HCT116 (cell line): ENCODE data around the gene ETNK1. TPM values are rescaled to one million over a fixed set of nuclear protein-coding genes. Genes with fewer than 3 reads are reported as not detected.

Experiments
- ATAC-seq: fragments of 200-7000 bp; cut with Tn5 transposase; 2 replicates; pipeline ENCODE4 v1.9.1; 2020; ENCODE audit warnings: mild to moderate bottlenecking, moderate library complexity
- Bru-seq: library from RNA; stranded (reverse); fragments of 400-500 nt; gene quantifications from one replicate; lab custom pipeline; 2021; lab: Mats Ljungman, UMichigan
- BruChase-seq, 2 experiments: library from RNA; stranded (reverse); fragments of 400-500 nt; gene quantifications; one replicate each; lab custom pipeline; 2021; lab: Mats Ljungman, UMichigan
- BruUV-seq: library from RNA; stranded (reverse); fragments of 400-500 nt; replicated peaks from 2 replicates; lab custom pipeline; 2021; lab: Mats Ljungman, UMichigan
- CTCF ChIA-PET: fragments of 300-600 bp; sonication (Branson Sonifier 250); formaldehyde crosslinking; loops from one replicate; lab custom pipeline; 2021; ENCODE audit warnings: antibody characterized with exemption; lab: Charles Lee
- POLR2A ChIA-PET: fragments of 300-600, 350-600 bp; sonication (Branson Sonifier 250); formaldehyde crosslinking; loops from one replicate; lab custom pipeline; 2021; ENCODE audit warnings: antibody characterized with exemption; lab: Charles Lee
- RAD21 ChIA-PET, 2 experiments: fragments of 300-600 bp; sonication (Branson Sonifier 250); formaldehyde crosslinking; loops; one replicate each; lab custom pipeline; 2023; ENCODE audit warnings: low total read pairs in 2 of 2; ENCODE audit not compliant: uncharacterized antibody in 2 of 2, unreplicated experiment in 2 of 2, low non-redundant PET in 1 of 2; lab: Charles Lee
- DNase-seq: peaks from one replicate; pipeline ENCODE4 v3.0.0-alpha.2; 2010; ENCODE audit warnings: low read depth, low spot score
- H2AFZ ChIP-seq: fragments of 200-600 bp; shearing (Covaris generic), sonication (generic); 2 replicates; pipeline ENCODE4 v1.6.1; 2017; ENCODE audit warnings: low read depth, mixed run types, mixed read lengths, antibody characterized with exemption, low read length; ENCODE audit not compliant: poor library complexity, severe bottlenecking
- H3K27ac ChIP-seq: 2 replicates; pipeline ENCODE4 v1.5.1; 2012; ENCODE audit warnings: low read depth, low read length
- H3K27me3 ChIP-seq: fragments of 200-600 bp; sonication (generic); 2 replicates; pipeline ENCODE4 v1.6.1; 2016; ENCODE audit warnings: mixed run types, low read length, mixed read lengths; ENCODE audit not compliant: insufficient read depth
- H3K36me3 ChIP-seq, 2 experiments: fragments of 200-500 bp in 1 of 2; fragments of 200-600 bp in 1 of 2; sonication (Bioruptor generic) in 1 of 2; sonication (generic) in 1 of 2; 2 replicates each; pipeline versions ENCODE4 v1.5.1 to v1.6.1; 2014 to 2016; ENCODE audit warnings: low read length in 2 of 2, inconsistent platforms in 1 of 2, mixed read lengths in 1 of 2, mixed run types in 1 of 2; ENCODE audit not compliant: insufficient read depth in 2 of 2, control insufficient read depth in 1 of 2
- H3K4me1 ChIP-seq, 2 experiments: fragments of 200-600 bp in 1 of 2; sonication (generic) in 1 of 2; 2 replicates each; pipeline versions ENCODE4 v1.5.1 to v1.6.1; 2012 to 2017; ENCODE audit warnings: low read length in 2 of 2, inconsistent platforms in 1 of 2, mild to moderate bottlenecking in 1 of 2, mixed read lengths in 1 of 2, mixed run types in 1 of 2, moderate library complexity in 1 of 2; ENCODE audit not compliant: insufficient read depth in 2 of 2, control insufficient read depth in 1 of 2
- H3K4me2 ChIP-seq: fragments of 200-600 bp; sonication (generic); 2 replicates; pipeline ENCODE4 v1.6.1; 2017; ENCODE audit warnings: mixed run types, low read length, mixed read lengths
- H3K4me3 ChIP-seq, 2 experiments: fragments of 200-600 bp in 1 of 2; sonication (generic) in 1 of 2; replicated peaks in 1 of 2; 2 replicates each; pipeline ENCODE4 v1.5.1; 2011 to 2016; ENCODE audit warnings: low read length in 2 of 2, control low read depth in 1 of 2, low read depth in 1 of 2, mild to moderate bottlenecking in 1 of 2, mixed read lengths in 1 of 2, mixed run types in 1 of 2
- H3K79me2 ChIP-seq: fragments of 200-600 bp; sonication (generic); 2 replicates; pipeline ENCODE4 v1.6.1; 2017; ENCODE audit warnings: mild to moderate bottlenecking, mixed run types, low read length, moderate library complexity, mixed read lengths; ENCODE audit not compliant: insufficient read depth
- H3K9ac ChIP-seq: fragments of 200-600 bp; sonication (generic); 2 replicates; pipeline ENCODE4 v1.6.1; 2016; ENCODE audit warnings: low read length, mixed read lengths
- H3K9me2 ChIP-seq: fragments of 200-600 bp; sonication (generic), shearing (Covaris generic); 2 replicates; pipeline ENCODE4 v1.6.1; 2017; ENCODE audit warnings: mixed run types, mild to moderate bottlenecking, moderate library complexity; ENCODE audit not compliant: insufficient read depth
- H3K9me3 ChIP-seq, 2 experiments: fragments of 200-500 bp in 1 of 2; fragments of 200-600 bp in 1 of 2; sonication (Bioruptor generic) in 1 of 2; sonication (generic) in 1 of 2; 2 replicates each; pipeline ENCODE4 v1.6.1; 2014 to 2017; ENCODE audit warnings: low read length in 2 of 2, mixed read lengths in 2 of 2, inconsistent platforms in 1 of 2, low read depth in 1 of 2, mild to moderate bottlenecking in 1 of 2, mixed run types in 1 of 2, moderate library complexity in 1 of 2; ENCODE audit not compliant: control insufficient read depth in 1 of 2, insufficient read depth in 1 of 2
- H4K20me1 ChIP-seq: fragments of 200-600 bp; sonication (generic), shearing (Covaris generic); 2 replicates; pipeline ENCODE4 v1.6.1; 2017; ENCODE audit warnings: mixed run types, mild to moderate bottlenecking, moderate library complexity; ENCODE audit not compliant: insufficient read depth
- CBX3 ChIP-seq: IDR thresholded peaks from 2 replicates; pipeline ENCODE4 v1.6.1; 2012; ENCODE audit warnings: low read depth
- EGR1 ChIP-seq: IDR thresholded peaks from 2 replicates; pipeline ENCODE4 v1.6.1; 2012; ENCODE audit warnings: low read depth
- MAX ChIP-seq: IDR thresholded peaks from 2 replicates; pipeline ENCODE4 v1.6.1; 2012
- POLR2A ChIP-seq: IDR thresholded peaks from 2 replicates; pipeline ENCODE4 v1.7.0; 2011; ENCODE audit warnings: borderline replicate concordance; ENCODE audit not compliant: insufficient read depth, insufficient read length; ENCODE audit errors: extremely low read depth
- POLR2AphosphoS5 ChIP-seq: IDR thresholded peaks from 2 replicates; pipeline ENCODE4 v1.6.1; 2011; ENCODE audit warnings: mild to moderate bottlenecking, low read depth, low read length, moderate library complexity
- SIN3A ChIP-seq: IDR thresholded peaks from 2 replicates; pipeline ENCODE4 v1.6.1; 2012; ENCODE audit warnings: low read depth
- SP1 ChIP-seq: IDR thresholded peaks from 2 replicates; pipeline ENCODE4 v1.6.1; 2012; ENCODE audit warnings: low read depth
- SRF ChIP-seq: IDR thresholded peaks from 2 replicates; pipeline ENCODE4 v1.6.1; 2012; ENCODE audit warnings: low read depth
- TCF7L2 ChIP-seq: IDR thresholded peaks from 2 replicates; pipeline ENCODE4 v1.7.0; 2011; ENCODE audit warnings: borderline replicate concordance, inconsistent platforms; ENCODE audit not compliant: insufficient read depth, insufficient read length; ENCODE audit errors: extremely low read depth
- ZFX ChIP-seq: fragments of 450-650 bp; IDR thresholded peaks from 2 replicates; pipeline ENCODE4 v1.6.1; 2017
- ZNF274 ChIP-seq: fragments of 200-500 bp; sonication (Bioruptor generic); IDR thresholded peaks from 2 replicates; pipeline ENCODE4 v1.6.1; 2014; ENCODE audit warnings: mild to moderate bottlenecking, low read depth, low read length, inconsistent platforms
- intact Hi-C: fragments of 100-400 bp; cut with micrococcal nuclease; formaldehyde crosslinking; loops from 2 replicates; pipeline ENCODE4 v1.10.0; 2022
- long read RNA-seq: library from polyadenylated mRNA; unstranded; transcript quantifications from one replicate; pipeline ENCODE4 v2.0.0, GENCODE V29; 2021; ENCODE audit not compliant: unreplicated experiment
- polyA plus RNA-seq: library from polyadenylated mRNA; unstranded; fragments of >200 nt; gene quantifications from 2 replicates; pipeline ENCODE4 v1.2.1, GENCODE V29; 2012; ENCODE audit warnings: missing spikeins
- total RNA-seq: library from RNA; stranded (reverse); gene quantifications from one replicate; pipeline ENCODE4 v1.2.1, GENCODE V29; 2021; ENCODE audit not compliant: unreplicated experiment
- TF ChIP-seq, protein P1 (sequence below): IDR thresholded peaks from 2 replicates; pipeline ENCODE4 v1.6.1; 2012; ENCODE audit warnings: low read depth

ETNK1 gene, protein sequence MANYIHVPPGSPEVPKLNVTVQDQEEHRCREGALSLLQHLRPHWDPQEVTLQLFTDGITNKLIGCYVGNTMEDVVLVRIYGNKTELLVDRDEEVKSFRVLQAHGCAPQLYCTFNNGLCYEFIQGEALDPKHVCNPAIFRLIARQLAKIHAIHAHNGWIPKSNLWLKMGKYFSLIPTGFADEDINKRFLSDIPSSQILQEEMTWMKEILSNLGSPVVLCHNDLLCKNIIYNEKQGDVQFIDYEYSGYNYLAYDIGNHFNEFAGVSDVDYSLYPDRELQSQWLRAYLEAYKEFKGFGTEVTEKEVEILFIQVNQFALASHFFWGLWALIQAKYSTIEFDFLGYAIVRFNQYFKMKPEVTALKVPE
- total RNA-seq (83.6 TPM), Bru-seq, nascent RNA (percentile 94 among the genes with signal in this experiment), BruChase-seq, experiment 1, labeled RNA remaining after a 6-hour chase (percentile 96 among the genes with signal in this experiment), BruChase-seq, experiment 2, labeled RNA remaining after a 2-hour chase (percentile 94 among the genes with signal in this experiment)
- polyA plus RNA-seq = 21.3 and 28.6 TPM in 2 replicates
- long read RNA-seq, full-length matches to known transcripts = 53 of 64 reads
- long read RNA-seq, partial matches to known transcripts = 3 of 64 reads
- long read RNA-seq, other reads (novel, unspliced or antisense) = 8 of 64 reads

DNA sequence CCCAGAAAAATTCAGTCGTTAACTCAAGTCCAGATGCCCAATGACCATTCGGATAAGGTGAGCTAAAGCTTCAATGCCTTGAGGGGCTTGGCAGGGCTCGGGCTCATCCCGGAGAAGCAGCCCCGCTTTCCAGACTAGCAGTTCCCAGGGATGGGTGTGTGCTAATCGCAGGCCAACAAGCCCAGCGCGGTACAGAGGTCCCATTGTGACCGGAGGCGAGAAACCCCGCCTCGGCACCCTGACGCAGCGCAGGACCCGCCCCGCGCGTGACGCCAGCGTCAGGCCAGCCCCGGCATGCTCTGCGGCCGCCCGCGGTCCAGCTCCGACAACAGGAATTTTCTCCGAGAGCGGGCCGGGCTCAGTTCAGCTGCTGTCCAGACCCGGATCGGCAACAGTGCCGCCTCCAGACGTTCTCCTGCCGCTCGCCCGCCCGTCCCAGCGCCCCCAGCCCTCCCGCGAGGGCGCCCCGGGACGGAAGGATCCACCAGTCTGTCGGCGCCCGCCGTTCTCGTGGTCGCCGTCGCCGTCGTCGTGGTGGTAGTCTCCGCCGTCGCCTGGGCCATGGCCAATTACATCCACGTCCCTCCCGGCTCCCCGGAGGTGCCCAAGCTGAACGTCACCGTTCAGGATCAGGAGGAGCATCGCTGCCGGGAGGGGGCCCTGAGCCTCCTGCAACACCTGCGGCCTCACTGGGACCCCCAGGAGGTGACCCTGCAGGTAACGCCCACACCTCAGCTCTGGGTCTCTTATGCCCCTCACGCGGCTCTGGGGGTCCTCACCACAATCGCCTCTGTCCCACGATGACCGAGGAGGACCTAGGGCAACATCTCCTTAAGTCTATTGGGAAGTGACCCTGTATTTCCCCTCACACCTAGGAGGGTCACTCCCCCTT lies at the start of gene ETNK1:
Gene ETNK1 (plus strand): TSS at position 302 of the 892 bp plus-strand sequence. CDS start 260 bp downstream, at position 562.
- no TSS peak for BruUV-seq
- Histone ChIP-seq H3K9me3 (no peaks in the 10 kb centered on the region), H3K9ac (peak within 1 kb of the TSS; percentile 84), H3K4me3 (peak within 1 kb of the TSS; percentile 70 to 86), H3K27me3 (no peaks in the 10 kb centered on the region), H3K36me3 (no peaks in the 10 kb centered on the region), H2AFZ (no peak within 1 kb of the TSS), H3K27ac (peak within 1 kb of the TSS; percentile 88), H3K9me2 (no peaks in the 10 kb centered on the region), H3K4me2 (peak within 1 kb of the TSS; percentile 81), H3K79me2 (peaks cover 52% of the 10 kb centered on the region), H3K4me1 (peaks cover 9 to 20% of the 10 kb centered on the region in 2 experiments; a peak in 3 of 4 replicates), H4K20me1 (0 out of 2 replicates have a peak, but pooled peaks cover 5% of the 10 kb centered on the region)
- TF ChIP-seq SRF = no peak
- TF ChIP-seq CBX3 = no peak
- no peak for TF ChIP-seq TCF7L2
- TF ChIP-seq POLR2AphosphoS5 = peak; percentile 95
- TF ChIP-seq SP1 = no peak; the same call in 1 of the 2 replicates
- TF ChIP-seq POLR2A = peak; percentile 90
- peak; percentile 85 for TF ChIP-seq ZFX
- TF ChIP-seq EGR1 = no peak
- TF ChIP-seq ZNF274 = no peak
- peak; percentile 86; the same call in 1 of the 2 replicates for TF ChIP-seq SIN3A
- TF ChIP-seq, protein P1, sequence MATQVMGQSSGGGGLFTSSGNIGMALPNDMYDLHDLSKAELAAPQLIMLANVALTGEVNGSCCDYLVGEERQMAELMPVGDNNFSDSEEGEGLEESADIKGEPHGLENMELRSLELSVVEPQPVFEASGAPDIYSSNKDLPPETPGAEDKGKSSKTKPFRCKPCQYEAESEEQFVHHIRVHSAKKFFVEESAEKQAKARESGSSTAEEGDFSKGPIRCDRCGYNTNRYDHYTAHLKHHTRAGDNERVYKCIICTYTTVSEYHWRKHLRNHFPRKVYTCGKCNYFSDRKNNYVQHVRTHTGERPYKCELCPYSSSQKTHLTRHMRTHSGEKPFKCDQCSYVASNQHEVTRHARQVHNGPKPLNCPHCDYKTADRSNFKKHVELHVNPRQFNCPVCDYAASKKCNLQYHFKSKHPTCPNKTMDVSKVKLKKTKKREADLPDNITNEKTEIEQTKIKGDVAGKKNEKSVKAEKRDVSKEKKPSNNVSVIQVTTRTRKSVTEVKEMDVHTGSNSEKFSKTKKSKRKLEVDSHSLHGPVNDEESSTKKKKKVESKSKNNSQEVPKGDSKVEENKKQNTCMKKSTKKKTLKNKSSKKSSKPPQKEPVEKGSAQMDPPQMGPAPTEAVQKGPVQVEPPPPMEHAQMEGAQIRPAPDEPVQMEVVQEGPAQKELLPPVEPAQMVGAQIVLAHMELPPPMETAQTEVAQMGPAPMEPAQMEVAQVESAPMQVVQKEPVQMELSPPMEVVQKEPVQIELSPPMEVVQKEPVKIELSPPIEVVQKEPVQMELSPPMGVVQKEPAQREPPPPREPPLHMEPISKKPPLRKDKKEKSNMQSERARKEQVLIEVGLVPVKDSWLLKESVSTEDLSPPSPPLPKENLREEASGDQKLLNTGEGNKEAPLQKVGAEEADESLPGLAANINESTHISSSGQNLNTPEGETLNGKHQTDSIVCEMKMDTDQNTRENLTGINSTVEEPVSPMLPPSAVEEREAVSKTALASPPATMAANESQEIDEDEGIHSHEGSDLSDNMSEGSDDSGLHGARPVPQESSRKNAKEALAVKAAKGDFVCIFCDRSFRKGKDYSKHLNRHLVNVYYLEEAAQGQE = no peak
- peak; percentile 74 for TF ChIP-seq MAX
- CTCF ChIA-PET = interaction anchor here (1.5 kb wide), 1 partner anchor 95 kb away, joined by 4 read pairs; no protein-coding TSS in a partner anchor
- intact Hi-C loops = loop anchor here (1.0 kb wide), 1 partner anchor 81 kb away; the partner anchor contains the start of gene C2CD5
- RAD21 ChIA-PET = no interaction called here
- POLR2A ChIA-PET = interaction anchor here (0.8 to 1.6 kb wide), 5 partner anchors 12 to 43 kb away, joined by 3 to 6 read pairs (median 3); no protein-coding TSS in a partner anchor
- DNase-seq = peak; percentile 79
- ATAC-seq = peak; percentile 98
